ENCODE data around the gene POLR2J.

DNA sequence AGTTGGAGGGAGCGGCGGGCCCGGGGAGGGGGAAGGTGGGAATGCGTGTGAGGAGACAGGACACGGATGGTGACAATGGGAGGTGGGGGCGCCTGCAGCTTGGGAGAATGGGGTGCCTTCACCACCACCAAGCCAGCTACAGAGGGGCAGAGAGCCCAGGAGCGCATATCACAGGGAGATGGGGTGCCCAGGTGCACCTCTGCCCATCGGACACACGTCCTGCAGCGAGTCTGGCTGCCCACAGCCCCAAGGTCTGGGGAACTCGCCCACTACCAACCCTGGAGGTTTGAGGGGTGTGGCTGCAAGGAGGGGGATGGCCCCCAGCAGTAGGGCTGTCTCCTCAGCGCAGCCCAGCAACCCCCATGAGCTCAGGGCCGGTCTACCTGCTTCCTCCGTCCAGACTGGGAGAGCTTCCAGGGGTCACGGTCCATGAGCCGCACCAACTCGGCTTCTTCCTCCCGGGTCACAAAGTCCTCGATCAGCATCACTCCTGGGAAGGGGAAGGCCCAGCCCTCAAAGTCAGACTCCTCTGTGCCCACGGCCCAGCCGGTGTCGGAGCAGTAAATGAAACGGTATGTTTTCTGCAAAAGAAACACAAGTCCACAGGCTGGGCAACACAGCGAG, 19.4 kb downstream of the POLR2J start:
- TF ChIP-seq, protein P1, sequence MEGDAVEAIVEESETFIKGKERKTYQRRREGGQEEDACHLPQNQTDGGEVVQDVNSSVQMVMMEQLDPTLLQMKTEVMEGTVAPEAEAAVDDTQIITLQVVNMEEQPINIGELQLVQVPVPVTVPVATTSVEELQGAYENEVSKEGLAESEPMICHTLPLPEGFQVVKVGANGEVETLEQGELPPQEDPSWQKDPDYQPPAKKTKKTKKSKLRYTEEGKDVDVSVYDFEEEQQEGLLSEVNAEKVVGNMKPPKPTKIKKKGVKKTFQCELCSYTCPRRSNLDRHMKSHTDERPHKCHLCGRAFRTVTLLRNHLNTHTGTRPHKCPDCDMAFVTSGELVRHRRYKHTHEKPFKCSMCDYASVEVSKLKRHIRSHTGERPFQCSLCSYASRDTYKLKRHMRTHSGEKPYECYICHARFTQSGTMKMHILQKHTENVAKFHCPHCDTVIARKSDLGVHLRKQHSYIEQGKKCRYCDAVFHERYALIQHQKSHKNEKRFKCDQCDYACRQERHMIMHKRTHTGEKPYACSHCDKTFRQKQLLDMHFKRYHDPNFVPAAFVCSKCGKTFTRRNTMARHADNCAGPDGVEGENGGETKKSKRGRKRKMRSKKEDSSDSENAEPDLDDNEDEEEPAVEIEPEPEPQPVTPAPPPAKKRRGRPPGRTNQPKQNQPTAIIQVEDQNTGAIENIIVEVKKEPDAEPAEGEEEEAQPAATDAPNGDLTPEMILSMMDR (IDR thresholded peaks at IDR 0.05): no peak
- TF ChIP-seq POLR2AphosphoS5 (IDR thresholded peaks at IDR 0.05) (no peak), POLR2A (IDR thresholded peaks at IDR 0.05) (no peak)
